Stimulated activated naive CD4-positive, alpha-beta T cell (primary cell): ENCODE measurements around the gene ZFP42.
"Not testable (repeated sequence)": the region's sequence is repeated elsewhere in the genome, so short reads cannot be mapped to it uniquely, and the experiment has no call there.

Experiments used
- DNase-seq, 6 experiments: peaks; one replicate each; lab custom pipeline; 2025; lab: John Stamatoyannopoulos, UW

Gene ZFP42

DNA sequence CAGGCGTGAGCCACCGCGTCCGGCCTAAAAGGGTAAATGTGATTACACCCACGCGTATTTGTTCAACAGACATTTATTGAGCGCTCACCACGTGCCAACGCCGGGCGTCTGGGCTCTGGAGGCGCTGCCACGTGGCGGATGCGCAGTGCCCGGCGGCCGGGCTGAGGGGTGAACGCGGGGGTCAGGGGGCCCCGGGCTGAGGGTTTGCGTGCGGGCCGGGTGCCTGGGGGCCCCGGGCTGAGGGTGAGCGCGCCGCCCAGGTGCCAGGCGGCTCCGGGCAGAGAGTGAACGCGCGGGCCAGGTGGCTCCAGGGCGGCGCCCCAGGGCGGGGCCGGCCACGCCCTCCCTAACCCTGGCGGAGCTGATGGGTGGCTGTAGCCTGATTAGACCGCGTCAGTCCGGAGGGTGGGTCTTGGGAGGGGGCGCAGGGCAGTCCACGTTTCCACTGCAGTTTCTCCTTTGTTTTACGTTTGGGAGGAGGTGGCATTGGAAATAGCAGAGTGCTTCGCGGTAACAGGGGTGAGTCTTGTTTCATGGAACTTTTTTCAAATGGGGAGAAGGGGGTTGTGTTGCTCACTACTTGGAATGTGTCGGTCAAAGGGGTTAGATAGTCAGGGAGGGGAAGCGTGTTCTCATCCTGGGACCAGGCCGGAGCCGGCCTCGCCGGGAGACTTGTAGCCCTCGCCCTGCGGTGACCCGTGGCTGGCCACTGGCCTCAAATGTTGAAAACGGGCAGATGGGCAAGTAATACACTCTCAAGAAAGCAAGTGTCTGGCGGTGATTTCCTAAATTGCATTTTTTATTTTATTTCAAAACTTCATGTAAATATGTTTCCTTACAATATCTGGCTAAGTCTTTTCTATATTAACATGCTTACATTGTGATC, at the start of gene ZFP42:
ZFP42 (plus strand) TSS at position 450 of the 886 bp plus-strand sequence. CDS start 7,037 bp downstream, outside the sequence.
- DNase-seq: no peak

DNA sequence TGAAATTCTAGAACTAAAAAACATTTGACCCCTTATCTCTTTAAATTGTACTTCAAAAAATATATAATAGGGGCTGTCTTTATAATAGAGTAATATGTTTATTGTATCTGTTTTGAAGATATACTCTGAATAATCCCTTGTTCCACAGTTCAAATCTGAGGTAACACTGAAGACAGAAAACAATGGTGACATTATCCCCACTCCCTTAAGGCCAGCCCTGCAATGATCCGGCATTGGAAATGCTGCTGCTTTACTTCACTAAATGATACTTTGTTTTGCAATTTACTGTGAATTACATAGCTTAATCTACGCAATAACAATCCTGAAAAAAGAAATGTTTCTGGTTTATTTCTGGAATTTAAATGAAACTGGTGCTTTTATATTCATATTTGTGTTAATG, 34.4 kb upstream of the ZFP42 start:
- DNase-seq: no peak

DNA sequence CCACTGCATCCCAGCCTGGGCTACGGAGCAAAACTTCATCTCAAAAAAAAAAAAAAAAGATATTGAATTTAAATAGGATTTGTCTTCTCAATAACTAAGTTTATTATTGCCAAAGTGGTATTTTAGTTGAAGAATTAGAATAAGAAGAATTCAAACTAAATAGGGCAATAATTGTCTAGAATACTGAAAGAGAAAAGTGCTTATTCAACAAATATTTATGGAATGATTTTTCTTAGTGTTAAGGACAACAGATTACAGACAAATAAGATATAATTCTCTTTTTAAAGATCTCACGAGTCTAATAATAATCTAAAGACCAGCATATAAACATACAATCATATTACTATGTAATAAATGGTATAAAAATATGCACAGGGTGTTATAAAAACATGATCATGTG, 33.6 kb upstream of the ZFP42 start:
- DNase-seq: no peak

DNA sequence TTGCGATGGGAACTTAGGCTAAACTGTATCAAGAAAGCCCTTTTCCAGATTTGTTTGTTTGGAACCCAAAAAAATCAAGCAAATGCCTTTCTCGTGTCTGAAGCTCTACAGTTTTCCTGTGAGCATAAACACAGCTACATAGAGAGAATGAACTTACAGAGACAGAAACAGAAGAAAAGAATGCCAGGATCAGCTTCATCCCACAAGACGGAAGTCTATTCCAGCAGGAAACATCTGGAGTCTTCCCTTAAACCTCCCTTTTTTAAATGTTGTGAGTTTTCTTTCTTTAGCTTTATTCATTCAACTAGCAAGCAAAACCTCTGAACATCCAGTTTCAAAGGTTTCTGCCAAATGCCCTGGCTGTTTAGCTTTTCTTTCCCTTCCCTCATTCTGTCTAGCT, 32.6 kb upstream of the ZFP42 start:
- DNase-seq: no peak

DNA sequence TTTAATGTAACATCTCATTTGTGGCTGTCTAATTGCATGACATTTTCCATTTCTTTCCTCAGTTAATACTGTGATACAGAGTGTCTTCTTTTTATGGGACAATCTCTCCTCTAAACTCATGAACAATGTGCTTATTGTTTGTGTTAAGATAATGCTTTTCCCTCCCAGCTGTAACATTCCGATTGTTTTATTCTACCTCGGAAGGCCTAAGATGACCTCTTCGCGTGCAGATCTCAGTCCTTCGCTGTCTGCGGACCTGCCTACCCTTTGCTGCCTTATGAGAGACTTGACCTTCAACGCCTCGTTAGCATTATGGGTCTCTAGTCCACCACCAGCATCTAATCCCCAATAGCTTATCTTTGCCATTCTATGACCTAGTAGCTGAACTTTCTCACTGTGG, 29.8 kb upstream of the ZFP42 start:
- DNase-seq: no peak

DNA sequence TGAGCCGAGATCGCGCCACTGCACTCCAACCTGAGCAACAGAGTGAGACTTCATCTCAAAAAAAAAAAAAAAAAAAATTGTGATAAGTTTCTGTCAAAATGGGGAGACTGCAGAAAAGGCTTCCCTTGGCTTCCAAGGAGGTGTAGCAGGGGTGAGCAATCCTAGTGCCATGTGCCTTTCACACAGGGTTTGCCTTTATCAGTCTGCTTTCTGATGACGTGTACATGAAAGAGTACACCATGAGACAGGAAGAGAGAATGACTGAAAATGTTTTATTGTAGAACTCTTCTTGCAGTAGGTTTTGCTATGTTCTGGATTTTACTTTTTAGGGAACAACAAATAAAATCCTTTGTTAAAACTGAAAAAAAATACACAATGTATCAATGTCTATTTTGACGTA, 23.4 kb upstream of the ZFP42 start:
- no peak for DNase-seq

DNA sequence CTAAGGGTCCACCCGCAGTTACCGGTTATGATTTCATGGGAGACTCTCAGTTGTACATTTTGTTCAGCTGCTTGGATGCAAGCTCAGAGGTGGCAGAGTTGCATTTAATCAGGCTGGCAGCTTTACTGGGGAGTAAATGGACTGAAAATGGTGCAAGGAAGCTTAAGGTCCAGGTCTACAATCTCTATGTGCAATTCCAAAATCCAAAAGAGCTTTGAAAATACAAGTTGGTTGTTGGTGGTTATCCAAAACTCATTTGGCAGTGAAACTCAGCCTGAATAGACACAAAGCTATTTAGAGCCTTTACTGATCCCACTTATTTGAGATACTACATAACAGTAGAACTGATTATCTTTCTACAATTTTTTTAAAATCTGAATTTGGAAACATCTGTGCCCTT, 11.8 kb upstream of the ZFP42 start:
- no peak for DNase-seq

DNA sequence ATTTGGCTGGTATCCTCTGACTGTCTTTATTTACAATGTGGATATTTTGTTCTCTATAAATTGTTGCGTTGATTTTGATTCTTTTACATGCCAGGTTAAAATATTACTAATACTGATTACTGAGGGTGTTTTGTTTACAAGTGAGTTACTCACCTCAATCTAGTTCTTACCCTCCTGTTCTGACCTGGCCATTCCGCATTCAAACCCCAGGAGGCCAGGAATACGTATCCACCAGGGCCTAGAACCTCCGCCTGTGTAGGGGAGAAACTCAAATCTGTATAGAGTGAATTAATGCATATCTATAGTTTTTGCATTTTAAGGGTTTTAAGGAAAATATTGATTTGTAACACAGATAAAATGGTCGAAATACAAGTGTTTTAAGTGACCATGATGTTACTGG, 2.6 kb upstream of the ZFP42 start:
- no peak for DNase-seq

DNA sequence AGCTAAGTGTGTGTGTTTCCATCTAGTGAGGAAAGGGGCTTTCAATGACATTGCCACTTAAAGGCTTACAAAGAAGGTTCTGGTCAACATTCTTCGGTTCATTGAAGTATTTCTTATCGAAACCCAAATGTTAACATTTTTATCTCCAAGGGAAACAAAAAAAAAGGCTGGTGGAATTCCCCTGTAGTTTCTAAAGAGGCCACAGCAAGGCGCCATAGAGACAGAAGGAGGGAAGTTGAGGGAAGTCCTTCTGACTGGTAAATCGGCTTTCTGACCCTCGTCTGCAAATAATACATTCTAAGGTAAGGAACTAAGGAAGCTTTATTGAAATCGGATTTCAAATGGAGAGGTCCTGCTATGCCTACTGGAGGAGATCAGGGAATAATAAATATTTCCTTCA, 1.7 kb upstream of the ZFP42 start:
- no peak for DNase-seq

DNA sequence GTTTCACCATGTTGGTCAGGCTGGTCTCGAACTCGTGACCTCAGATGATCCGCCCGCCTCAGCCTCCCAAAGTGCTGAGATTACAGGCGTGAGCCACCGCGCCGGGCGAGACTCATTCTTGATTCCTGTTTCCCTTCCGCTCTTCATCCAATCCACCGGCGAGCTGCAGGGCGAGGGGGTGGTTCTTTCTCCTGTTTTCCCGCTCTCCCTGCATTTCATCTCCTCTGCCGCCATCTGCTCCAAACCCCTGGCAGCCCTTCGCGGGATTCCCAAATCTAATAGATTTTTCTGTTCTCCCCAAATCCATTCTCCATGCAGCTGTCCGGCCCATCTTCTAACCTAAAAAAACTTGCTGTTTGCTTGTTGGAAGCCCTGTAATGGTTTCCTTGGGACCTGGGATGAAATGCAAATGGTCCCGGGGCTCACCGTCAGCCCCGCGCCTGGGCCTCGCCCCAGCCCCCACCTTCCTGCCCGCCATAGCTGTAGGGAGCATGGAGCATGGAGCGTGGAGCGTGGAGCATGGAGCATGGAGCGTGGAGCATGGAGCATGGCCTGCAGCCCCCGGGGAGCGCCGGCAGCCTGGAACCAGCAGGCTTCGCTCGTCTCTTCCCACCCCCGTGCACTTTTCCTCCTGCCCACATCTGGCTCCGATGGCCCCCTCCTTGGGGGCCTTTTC, 1.1 kb downstream of the ZFP42 start:
- DNase-seq: no peak

DNA sequence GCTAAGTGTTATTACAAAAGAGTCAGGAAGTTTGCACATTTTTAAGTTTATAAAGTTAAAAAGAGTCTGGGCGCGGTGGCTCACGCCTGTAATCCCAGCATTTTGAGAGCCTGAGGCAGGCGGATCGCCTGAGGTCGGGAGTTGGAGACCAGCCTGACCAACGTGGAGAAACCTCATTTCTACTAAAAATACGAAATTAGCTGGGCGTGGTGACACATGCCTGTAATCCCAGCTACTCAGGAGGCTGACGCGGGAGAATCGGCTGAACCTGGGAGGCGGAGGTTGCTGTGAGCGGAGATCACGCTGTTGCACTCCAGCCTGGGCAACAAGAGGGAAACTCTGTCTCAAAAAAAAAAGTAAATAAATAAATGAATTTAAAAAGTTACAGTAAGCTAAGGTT, 2.4 kb downstream of the ZFP42 start:
- not testable (repeated sequence) for DNase-seq

DNA sequence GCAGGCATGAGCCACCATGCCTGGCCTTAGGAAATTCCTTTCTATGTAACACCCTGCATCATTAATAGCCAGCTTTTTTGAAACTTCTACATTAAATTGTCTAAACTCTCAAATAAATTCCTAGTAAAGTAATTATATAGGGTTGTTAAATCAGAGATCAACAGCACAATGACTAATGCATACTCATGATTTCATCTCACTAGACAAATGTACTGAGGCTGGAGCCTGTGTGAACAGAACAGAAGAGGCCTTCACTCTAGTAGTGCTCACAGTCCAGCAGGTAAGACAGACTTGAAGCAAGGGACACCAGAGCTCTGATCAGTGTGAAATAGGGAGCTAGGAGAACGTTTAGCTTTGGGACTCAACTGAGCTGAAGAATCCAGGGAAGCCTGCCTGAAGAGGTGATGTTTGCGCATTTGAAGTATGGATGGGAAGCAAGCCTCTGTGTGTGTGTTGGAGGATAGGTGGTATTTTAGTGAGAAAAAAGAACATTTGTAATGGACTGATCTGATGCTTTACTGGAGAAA, 3.9 kb downstream of the ZFP42 start:
- DNase-seq: no peak

DNA sequence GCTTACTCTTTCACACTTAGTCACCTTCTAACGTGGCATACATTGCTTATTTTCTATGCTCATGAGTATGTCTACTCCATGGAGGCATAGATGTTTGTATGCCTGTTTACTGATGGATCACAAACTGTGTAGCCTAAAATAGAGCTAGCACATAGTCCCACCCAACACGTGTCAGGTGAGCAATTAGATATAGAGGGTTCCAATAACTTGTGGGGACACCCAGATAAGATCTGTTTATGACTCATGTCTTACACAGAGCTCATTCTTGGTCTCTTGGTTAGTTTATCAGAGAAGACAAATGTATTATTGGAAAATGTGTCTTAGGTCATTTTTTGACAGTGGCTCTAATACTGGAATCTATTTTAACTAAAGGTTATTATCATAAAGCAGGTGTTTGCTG, 6.8 kb downstream of the ZFP42 start:
- DNase-seq: no peak

DNA sequence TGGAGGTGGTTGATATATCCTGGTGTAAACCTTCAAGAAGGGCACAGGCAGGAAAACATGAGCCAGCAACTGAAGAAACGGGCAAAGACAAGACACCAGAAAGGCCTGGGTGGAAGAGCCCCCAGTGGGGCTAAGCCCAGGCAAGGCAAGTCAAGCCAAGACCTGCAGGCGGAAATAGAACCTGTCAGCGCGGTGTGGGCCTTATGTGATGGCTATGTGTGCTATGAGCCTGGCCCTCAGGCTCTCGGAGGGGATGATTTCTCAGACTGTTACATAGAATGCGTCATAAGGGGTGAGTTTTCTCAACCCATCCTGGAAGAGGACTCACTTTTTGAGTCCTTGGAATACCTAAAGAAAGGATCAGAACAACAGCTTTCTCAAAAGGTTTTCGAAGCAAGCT, 7.2 kb downstream of the ZFP42 start:
- DNase-seq: no peak

DNA sequence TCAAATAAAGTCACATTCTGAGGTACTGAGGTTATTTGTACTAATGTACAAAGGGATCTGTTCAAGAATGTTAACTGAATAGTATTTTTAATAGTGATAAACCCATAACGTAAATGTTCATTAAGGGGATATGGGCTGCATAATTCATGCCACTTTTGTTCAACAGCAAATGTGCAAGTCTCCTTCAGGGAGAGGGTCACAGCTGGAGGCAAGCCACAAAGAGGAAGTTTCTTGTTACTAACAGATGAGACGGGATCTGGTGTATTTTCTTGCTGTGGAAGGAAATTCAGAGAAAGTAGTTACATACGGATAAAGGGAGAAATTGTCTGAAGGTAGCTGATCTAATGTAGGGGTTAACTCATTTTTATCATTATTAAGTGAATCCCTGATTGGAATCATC, 10.0 kb downstream of the ZFP42 start:
- DNase-seq: no peak

DNA sequence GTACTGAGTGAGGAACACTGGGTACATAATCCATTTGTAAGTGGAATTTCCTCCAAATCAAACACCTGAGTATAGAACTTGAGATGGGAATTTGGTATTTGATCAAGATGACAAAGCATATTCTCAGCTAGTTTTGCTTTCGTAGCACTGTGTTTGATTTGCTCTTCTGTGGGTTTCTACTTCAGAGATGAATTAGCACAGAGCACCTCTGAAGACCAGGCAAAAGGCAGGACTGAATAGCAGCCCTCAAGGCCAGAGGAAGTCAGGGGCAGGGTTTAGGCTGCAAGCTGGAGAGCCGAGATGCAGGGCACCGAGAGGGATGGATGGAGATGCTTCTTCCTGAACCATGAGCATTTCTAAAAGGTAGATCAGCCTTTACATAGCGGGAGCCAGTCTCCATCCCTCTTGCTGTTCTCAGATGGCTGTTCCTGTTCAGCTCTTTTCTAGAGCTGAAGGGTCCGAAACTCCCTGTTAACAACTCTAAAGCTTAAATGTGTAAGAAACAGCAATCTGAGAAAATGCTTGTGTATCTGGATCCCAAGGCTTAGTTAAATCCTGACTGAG, 10.8 kb downstream of the ZFP42 start:
- DNase-seq: no peak

DNA sequence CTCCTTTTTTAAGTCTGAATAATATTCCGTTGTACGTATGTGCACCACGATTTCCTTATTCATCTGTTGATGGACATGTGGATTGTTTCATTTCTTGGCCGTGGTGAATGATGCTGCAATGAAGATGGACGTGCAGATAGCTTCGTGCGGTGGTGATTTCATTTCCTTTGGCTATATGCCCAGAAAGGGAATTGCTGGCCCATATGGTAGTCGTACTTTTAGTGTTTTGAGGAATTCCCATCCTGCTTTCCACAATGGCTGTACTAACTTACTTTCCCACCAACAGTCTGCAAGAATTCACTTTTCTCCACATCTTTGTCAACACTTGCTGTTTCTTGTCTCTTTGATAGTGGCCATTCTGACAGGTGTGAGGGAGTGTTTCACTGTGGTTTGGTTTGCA, 12.8 kb downstream of the ZFP42 start:
- no peak for DNase-seq

DNA sequence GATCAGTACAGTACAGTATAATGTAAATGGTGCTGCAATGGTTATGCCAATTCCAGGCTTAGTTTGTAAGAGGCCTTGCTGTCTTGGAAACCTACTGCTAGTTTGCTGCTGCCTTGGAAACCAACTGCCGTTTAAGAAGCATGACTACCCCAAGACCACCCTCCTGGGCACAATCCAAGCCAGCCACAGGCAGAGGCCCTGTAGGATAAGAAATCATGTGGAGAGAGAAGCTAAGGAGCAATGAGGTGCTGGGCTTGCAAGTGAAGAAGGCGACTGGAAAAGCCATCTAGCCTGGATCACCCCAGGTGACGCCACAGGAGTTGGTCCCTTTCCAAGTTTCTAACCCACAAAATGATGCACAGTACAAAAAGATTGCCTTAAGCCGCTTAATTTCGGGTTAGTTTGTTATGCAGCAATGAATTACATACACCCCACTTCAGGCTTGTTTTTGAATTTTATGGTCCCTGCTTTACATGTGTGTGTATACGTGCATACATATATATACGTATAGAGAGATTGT, 16.9 kb downstream of the ZFP42 start:
- DNase-seq: no peak

DNA sequence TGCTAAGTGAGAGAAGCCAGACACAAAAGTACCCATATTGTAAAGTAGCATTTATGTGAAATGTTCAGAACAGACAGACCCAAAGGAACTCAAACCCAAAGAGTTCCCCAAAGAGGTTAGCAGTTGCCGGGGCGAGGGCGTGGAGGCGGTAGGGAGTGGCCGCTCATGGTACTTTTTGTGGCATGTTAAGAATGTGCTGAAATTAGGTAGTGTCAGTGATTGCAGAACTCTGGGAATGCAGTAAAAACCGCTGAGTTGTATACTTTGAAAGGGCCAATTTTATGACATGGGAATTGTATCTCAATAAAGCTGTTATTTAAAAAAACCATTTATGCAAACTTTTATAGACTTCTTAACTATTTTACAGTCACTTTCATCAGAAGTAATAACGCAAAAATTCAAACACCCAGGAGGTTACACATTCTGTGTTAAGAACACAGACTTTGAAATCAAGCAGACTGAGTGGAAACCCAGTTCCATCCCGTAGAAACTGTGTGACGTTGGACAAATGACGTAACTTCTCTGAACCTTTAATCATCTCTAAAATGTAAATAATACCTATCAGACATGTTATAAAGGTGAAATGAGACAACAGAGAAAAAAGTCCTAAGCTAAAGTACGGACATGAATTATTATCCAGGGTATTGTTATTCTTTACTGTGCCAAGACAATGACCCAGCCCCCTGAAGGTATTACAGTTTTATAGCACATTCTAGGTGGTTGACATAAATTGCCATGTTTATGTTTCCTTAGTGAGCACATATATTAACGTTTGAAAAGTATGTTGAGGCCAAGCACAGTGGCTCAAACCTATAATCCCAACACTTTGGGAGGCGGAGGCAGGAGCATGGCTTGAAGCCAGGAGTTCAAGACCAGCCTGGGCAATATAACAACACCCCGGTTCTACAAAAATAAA, 19.7 kb downstream of the ZFP42 start:
- DNase-seq: no peak

DNA sequence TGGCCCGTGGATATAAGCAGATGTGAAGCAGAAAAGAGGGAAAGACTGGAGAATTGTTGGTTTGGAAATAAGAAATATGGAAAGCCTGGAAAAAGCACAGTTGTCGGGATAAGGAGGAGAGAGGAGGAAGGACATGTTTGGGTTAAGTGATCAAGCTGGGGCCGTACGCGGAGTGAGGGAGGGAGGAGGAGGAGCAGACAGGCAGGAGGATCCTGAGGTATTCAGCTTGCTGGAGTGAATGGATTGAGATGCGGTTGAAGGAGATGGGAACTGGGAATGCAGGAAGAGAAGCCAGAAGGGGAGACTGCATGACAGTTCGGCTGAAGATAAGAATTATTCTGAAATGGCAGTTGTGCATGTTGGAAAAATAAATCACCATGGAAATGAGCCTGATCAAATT, 21.2 kb downstream of the ZFP42 start:
- DNase-seq: no peak

DNA sequence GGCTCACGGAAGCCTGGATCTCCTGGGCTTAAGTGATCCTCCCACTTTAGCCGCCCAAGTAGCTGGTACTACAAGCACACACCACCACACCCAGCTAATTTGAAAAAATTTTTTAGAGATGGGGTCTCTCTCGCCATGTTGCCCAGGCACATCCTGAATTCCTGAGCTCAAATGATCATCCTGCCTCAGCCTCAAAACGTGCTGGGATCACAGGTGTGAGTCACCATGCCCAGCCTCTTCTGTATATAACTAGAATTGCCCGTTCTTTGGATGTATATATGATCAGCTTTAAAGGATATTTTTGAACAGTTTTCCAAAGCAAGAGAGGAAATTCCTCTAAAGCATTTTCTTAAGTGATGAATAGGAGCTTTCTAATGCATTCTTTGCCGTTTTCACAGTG, 22.7 kb downstream of the ZFP42 start:
- no peak for DNase-seq
